ENCODE results near the gene ZDHHC23.

The ZDHHC23 gene

GRCh38 chr3:113914646-113915045 lies 33.2 kb upstream of the ZDHHC23 start:
- no peak for TF ChIP-seq CTCF (IDR thresholded peaks at IDR 0.05; ENCODE audit: borderline replicate concordance, insufficient read depth, low read depth, low read length)
- no peak overlapping the region for H3K4me3 ChIP-seq (ENCODE audit: low read depth, low read length)

GRCh38 chr3:113927556-113927955 lies 20.3 kb upstream of the ZDHHC23 start:
- no peak for TF ChIP-seq CTCF (IDR thresholded peaks at IDR 0.05; ENCODE audit: borderline replicate concordance, insufficient read depth, low read depth, low read length)
- H3K4me3 ChIP-seq (ENCODE audit: low read depth, low read length), result no peak overlapping the region

GRCh38 chr3:113946831-113947230 lies 982 bp upstream of the ZDHHC23 start:
- no peak overlapping the region for H3K4me3 ChIP-seq (ENCODE audit: low read depth, low read length)
- no peak for TF ChIP-seq CTCF (IDR thresholded peaks at IDR 0.05; ENCODE audit: borderline replicate concordance, insufficient read depth, low read depth, low read length)

GRCh38 chr3:113948015-113948917 lies 453 bp downstream of the ZDHHC23 start:
- H3K4me3 ChIP-seq (ENCODE audit: low read depth, low read length), result peak overlapping the region; percentile 48
- TF ChIP-seq CTCF (IDR thresholded peaks at IDR 0.05; ENCODE audit: borderline replicate concordance, insufficient read depth, low read depth, low read length), result peak; percentile 10; the same call in 1 of the 2 replicates

- no peak for TF ChIP-seq CTCF (IDR thresholded peaks at IDR 0.05; ENCODE audit: borderline replicate concordance, insufficient read depth, low read depth, low read length)
- H3K4me3 ChIP-seq (ENCODE audit: low read depth, low read length), result no peak overlapping the region
These were observed 5.1 kb downstream of the ZDHHC23 start for GRCh38 chr3:113952921-113953320.

GRCh38 chr3:113953677-113954076 lies 5.9 kb downstream of the ZDHHC23 start:
- TF ChIP-seq CTCF (IDR thresholded peaks at IDR 0.05; ENCODE audit: borderline replicate concordance, insufficient read depth, low read depth, low read length), result no peak
- H3K4me3 ChIP-seq (ENCODE audit: low read depth, low read length), result no peak overlapping the region

- no peak overlapping the region for H3K4me3 ChIP-seq (ENCODE audit: low read depth, low read length)
- no peak for TF ChIP-seq CTCF (IDR thresholded peaks at IDR 0.05; ENCODE audit: borderline replicate concordance, insufficient read depth, low read depth, low read length)
These were observed 6.4 kb downstream of the ZDHHC23 start for GRCh38 chr3:113954091-113954685.

Measured in GM12875 (cell line).